Measurements from ENCODE around the gene AICDA. TPM values are rescaled to one million over a fixed set of nuclear protein-coding genes. Genes with fewer than 3 reads are reported as not detected.

AICDA gene
- total RNA-seq, 1 experiment from 2014 or later: not detected

DNA sequence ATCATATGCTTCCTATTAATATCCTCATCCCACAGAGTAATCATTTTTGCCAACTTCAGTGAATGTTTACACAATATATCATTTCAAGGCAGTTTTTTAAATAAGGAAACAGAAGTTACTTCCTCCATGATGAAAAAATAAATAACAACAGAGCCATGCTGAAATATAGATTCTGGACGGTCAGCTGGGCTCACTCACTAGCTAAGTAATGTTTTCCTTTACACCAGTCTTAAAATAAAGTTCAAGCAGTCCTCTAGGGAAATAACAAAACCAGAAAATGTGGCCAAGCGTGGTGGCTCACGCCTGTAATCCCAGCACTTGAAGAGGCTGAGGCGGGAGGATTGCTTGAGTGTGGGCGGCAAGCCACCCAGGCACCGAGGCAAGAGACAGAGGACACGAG is 28.7 kb downstream of the AICDA start:
- Histone ChIP-seq H3K4me1 (ENCODE audit: control insufficient read depth in 1 of 2, insufficient read depth in 2 of 2, low read length in 2 of 2) (no peaks in the 10 kb centered on the region), H3K36me3 (ENCODE audit: control insufficient read depth in 1 of 2, insufficient read depth in 2 of 2, low read length in 2 of 2) (no peaks in the 10 kb centered on the region), H3K79me2 (ENCODE audit: insufficient read depth, low read length) (no peaks in the 10 kb centered on the region), H2AFZ (ENCODE audit: low read depth, low read length, poor library complexity, severe bottlenecking) (no peak overlapping the region), H4K20me1 (ENCODE audit: insufficient read depth) (no peaks in the 10 kb centered on the region), H3K9me3 (ENCODE audit: control insufficient read depth in 1 of 2, insufficient read depth in 1 of 2, low read depth in 1 of 2, low read length in 2 of 2) (no peaks in the 10 kb centered on the region), H3K27me3 (ENCODE audit: insufficient read depth, low read length) (no peaks in the 10 kb centered on the region), H3K4me3 (replicated peaks in 1 of 2; ENCODE audit: low read depth in 1 of 2, low read length in 2 of 2) (no peak overlapping the region), H3K4me2 (ENCODE audit: low read length) (no peak overlapping the region), H3K9ac (ENCODE audit: low read length) (no peak overlapping the region), H3K9me2 (ENCODE audit: insufficient read depth) (peaks cover 2% of the 10 kb centered on the region; the same call in 1 of the 2 replicates), H3K27ac (ENCODE audit: low read depth, low read length) (no peak overlapping the region)
- no TSS peak for BruUV-seq (replicated peaks)
- POLR2A ChIA-PET: no interaction called here
- CTCF ChIA-PET: interaction anchor here (1.0 to 1.8 kb wide), 2 partner anchors 25 to 40 kb away, joined by 3 to 4 read pairs; no protein-coding TSS in a partner anchor
- no peak for ATAC-seq
- intact Hi-C loops (cut with micrococcal nuclease): no loop called here
- DNase-seq (ENCODE audit: low read depth, low spot score): no peak
- RAD21 ChIA-PET (ENCODE audit: low non-redundant PET in 1 of 2, low total read pairs in 2 of 2, uncharacterized antibody in 2 of 2, unreplicated experiment in 2 of 2): no interaction called here
- TF ChIP-seq, protein P1, sequence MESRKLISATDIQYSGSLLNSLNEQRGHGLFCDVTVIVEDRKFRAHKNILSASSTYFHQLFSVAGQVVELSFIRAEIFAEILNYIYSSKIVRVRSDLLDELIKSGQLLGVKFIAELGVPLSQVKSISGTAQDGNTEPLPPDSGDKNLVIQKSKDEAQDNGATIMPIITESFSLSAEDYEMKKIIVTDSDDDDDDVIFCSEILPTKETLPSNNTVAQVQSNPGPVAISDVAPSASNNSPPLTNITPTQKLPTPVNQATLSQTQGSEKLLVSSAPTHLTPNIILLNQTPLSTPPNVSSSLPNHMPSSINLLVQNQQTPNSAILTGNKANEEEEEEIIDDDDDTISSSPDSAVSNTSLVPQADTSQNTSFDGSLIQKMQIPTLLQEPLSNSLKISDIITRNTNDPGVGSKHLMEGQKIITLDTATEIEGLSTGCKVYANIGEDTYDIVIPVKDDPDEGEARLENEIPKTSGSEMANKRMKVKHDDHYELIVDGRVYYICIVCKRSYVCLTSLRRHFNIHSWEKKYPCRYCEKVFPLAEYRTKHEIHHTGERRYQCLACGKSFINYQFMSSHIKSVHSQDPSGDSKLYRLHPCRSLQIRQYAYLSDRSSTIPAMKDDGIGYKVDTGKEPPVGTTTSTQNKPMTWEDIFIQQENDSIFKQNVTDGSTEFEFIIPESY (IDR thresholded peaks at IDR 0.05; ENCODE audit: extremely low read depth, insufficient replicate concordance, low read length): no peak
- TF ChIP-seq SRF (IDR thresholded peaks at IDR 0.05; ENCODE audit: low read depth) (no peak), JUND (IDR thresholded peaks at IDR 0.05) (no peak), CBX3 (IDR thresholded peaks at IDR 0.05; ENCODE audit: low read depth) (no peak), SP1 (IDR thresholded peaks at IDR 0.05; ENCODE audit: low read depth) (no peak), POLR2AphosphoS5 (IDR thresholded peaks at IDR 0.05; ENCODE audit: low read depth, low read length) (no peak), EZH2 (IDR thresholded peaks at IDR 0.05) (no peak), ZNF274 (IDR thresholded peaks at IDR 0.05; ENCODE audit: low read depth, low read length) (no peak), YY1 (IDR thresholded peaks at IDR 0.05; ENCODE audit: extremely low read depth, insufficient replicate concordance, low read depth, low read length) (no peak), RAD21 (IDR thresholded peaks at IDR 0.05; ENCODE audit: low read depth) (no peak), CEBPB (IDR thresholded peaks at IDR 0.05; ENCODE audit: low read depth) (no peak), POLR2A (IDR thresholded peaks at IDR 0.05; ENCODE audit: borderline replicate concordance, extremely low read depth, insufficient read depth, insufficient read length) (no peak)
- TF ChIP-seq, protein P2, sequence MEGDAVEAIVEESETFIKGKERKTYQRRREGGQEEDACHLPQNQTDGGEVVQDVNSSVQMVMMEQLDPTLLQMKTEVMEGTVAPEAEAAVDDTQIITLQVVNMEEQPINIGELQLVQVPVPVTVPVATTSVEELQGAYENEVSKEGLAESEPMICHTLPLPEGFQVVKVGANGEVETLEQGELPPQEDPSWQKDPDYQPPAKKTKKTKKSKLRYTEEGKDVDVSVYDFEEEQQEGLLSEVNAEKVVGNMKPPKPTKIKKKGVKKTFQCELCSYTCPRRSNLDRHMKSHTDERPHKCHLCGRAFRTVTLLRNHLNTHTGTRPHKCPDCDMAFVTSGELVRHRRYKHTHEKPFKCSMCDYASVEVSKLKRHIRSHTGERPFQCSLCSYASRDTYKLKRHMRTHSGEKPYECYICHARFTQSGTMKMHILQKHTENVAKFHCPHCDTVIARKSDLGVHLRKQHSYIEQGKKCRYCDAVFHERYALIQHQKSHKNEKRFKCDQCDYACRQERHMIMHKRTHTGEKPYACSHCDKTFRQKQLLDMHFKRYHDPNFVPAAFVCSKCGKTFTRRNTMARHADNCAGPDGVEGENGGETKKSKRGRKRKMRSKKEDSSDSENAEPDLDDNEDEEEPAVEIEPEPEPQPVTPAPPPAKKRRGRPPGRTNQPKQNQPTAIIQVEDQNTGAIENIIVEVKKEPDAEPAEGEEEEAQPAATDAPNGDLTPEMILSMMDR (IDR thresholded peaks at IDR 0.05 in 2 of 3, conservative IDR thresholded peaks at IDR 0.05 in 1 of 3; ENCODE audit: borderline replicate concordance in 1 of 3, insufficient read depth in 1 of 3, low read depth in 2 of 3, low read length in 2 of 3): no peak

All from HCT116 (cell line).